Heart right ventricle (tissue), 16 donors: ENCODE measurements around the gene MBNL2. TPM values are rescaled to one million over a fixed set of nuclear protein-coding genes. Genes with fewer than 3 reads are reported as not detected.

Experiments
- ATAC-seq, 8 donors: fragments of 200-7000 bp; cut with Tn5 transposase; one replicate each; pipeline ENCODE4 v1.9.1; 2020; ENCODE audit warnings: mild to moderate bottlenecking in 8 of 8, moderate library complexity in 8 of 8, moderate number of reproducible peaks in 1 of 8
- DNase-seq, 2 donors: peaks; one replicate each; pipeline ENCODE4 v3.0.0-alpha.2; 2020
- H3K27ac ChIP-seq, 10 donors: fragments of 200-600 bp; sonication (generic) in 2 of 10; one replicate each; pipeline versions ENCODE4 v1.5.0 to v1.8.0; 2020 to 2022; ENCODE audit warnings: mild to moderate bottlenecking in 3 of 10
- H3K27me3 ChIP-seq, 7 donors: fragments of 200-600 bp; one replicate each; pipeline ENCODE4 v1.8.0; 2021 to 2022; ENCODE audit warnings: mild to moderate bottlenecking in 2 of 7
- H3K36me3 ChIP-seq, 9 donors: fragments of 200-600 bp; sonication (generic) in 1 of 9; one replicate each; pipeline versions ENCODE4 v1.5.0 to v1.8.0; 2020 to 2022; ENCODE audit warnings: mild to moderate bottlenecking in 2 of 9
- H3K4me1 ChIP-seq, 9 donors: fragments of 200-600 bp; sonication (generic) in 1 of 9; one replicate each; pipeline versions ENCODE4 v1.5.0 to v1.8.0; 2020 to 2022; ENCODE audit warnings: mild to moderate bottlenecking in 4 of 9
- H3K4me3 ChIP-seq, 10 donors: fragments of 200-600 bp; sonication (generic) in 2 of 10; one replicate each; pipeline versions ENCODE4 v1.5.0 to v1.8.0; 2020 to 2022; ENCODE audit warnings: mild to moderate bottlenecking in 7 of 10, moderate library complexity in 2 of 10
- H3K9me3 ChIP-seq, 11 donors: fragments of 200-600 bp in 10 of 11; sonication (generic) in 2 of 11; one replicate each; pipeline versions ENCODE4 v1.5.0 to v1.8.0; 2013 to 2022; ENCODE audit warnings: mild to moderate bottlenecking in 2 of 11, control low read depth in 1 of 11, moderate library complexity in 1 of 11
- WGBS, 2 donors: extraction: QIAGEN DNeasy Blood & Tissue Kit; methylation state at CpG; one replicate each; pipeline ENCODE4 v1.1.7; 2013; ENCODE audit warnings: inconsistent platforms in 1 of 2; 5-methylcytosine and 5-hydroxymethylcytosine counted together
- intact Hi-C, 10 donors: fragments of 100-400 bp; cut with DNase I; formaldehyde crosslinking; loops; one replicate each; pipeline versions ENCODE4 v1.11.1 to v1.14.2; 2022
- polyA plus RNA-seq, 2 donors: library from polyadenylated mRNA; stranded (reverse); fragments of 200-250 nt; gene quantifications; one replicate each; pipeline ENCODE4 v1.2.3, GENCODE V29; 2013
- total RNA-seq, 10 donors: library from RNA; stranded (reverse); fragmentation: NEBNext Ultra II Directional in 3 of 10; extraction: Animal tissue kit (Norgen Biotek cat#: 25700) in 3 of 10; gene quantifications; one replicate each; pipeline versions ENCODE4 v1.2.1 to v1.2.4, GENCODE V29; 2021 to 2023
- TF ChIP-seq, protein P1 (sequence below), 9 donors: fragments of 200-600 bp; sonication (generic) in 2 of 9; IDR thresholded peaks; one replicate each; pipeline versions ENCODE4 v1.5.0 to v1.8.0; 2021 to 2022; ENCODE audit warnings: antibody characterized with exemption in 9 of 9, mild to moderate bottlenecking in 5 of 9, moderate library complexity in 1 of 9
- donor health status: Arrhythmogenic right ventricular cardiomyopathy.
- donor health status: ischemic (EF 13 %, LVEDD 7.1; RV severe dilation, severe dysfunction).
- donor health status: healthy with polysubstance abuse.
- donor health status: DM: no; HTN: yes; CAD: no.
- donor health status: DM: no; HTN: no; CAD: no.
- donor health status: ischemic (EF 25% LVEDD 6.9; RV normal size, moderate dysfunction).
- donor health status: ischemic (EF 25% LVEDD 5.7; RV mildly dilated, moderate dysfunction).
- donor health status: healthy.
- donor health status: DM: yes; HTN: yes; CAD: no.
- donor health status: Ischemic cardiomyopathy.
- donor health status: ischemic (EF 35%, LVEDD 5.7; RV mildly dilated, moderate dysfunction).
- donor health status: nonischemic (EF 11% LVEDD 7.7; RV severe dilation, severe dysfunction).
- donor health status: DM: yes; HTN: yes; CAD: no.
- donor health status: PGD.
- donor health status: ischemic (EF 29% LVEDD 5.4; RV normal size, mild dysfunction).
- donor health status: nonischemic (EF 23%, LVEDD 6.1; RV moderate dilation, normal function).

The MBNL2 gene
- total and polyA plus RNA-seq, 12 donors = 17.2 to 95.0 (median 83.2) TPM

DNA sequence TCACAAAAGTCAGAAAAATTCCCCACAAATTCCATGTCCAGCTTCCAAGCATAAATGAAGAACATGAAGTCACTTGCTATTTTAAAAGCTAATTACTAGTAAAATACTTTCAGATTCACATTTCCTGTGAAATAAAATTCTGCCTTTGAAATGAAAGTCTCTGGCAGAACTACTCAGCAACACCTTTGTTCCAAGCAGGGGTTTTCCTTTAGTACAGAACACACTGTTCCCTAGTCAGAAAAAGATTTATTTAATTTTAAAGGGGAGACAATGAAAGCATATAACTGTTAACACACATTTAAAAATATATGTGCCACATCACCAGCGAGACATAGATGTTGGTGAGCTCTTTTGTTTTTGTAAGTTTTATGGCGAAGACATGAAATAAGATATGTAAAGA, 185.4 kb downstream of the MBNL2 start:
- Histone ChIP-seq H3K27ac (peak overlapping the region; percentile 2 to 73 (median 62)), H3K4me1 (peaks cover 0 to 6% (median 0%) of the 10 kb centered on the region in 9 donors), H3K27me3 (no peaks in the 10 kb centered on the region), H3K36me3 (no peaks in the 10 kb centered on the region), H3K4me3 (no peak overlapping the region), H3K9me3 (no peaks in the 10 kb centered on the region)
- 77 to 79% methylated on average over 2 of the region's 2 CpGs for WGBS, 2 donors
- intact Hi-C loops = no loop called here
- DNase-seq (no peak), ATAC-seq (peak in 3 of 8 donors; percentile 51 to 87 (median 70))
- TF ChIP-seq, protein P1, sequence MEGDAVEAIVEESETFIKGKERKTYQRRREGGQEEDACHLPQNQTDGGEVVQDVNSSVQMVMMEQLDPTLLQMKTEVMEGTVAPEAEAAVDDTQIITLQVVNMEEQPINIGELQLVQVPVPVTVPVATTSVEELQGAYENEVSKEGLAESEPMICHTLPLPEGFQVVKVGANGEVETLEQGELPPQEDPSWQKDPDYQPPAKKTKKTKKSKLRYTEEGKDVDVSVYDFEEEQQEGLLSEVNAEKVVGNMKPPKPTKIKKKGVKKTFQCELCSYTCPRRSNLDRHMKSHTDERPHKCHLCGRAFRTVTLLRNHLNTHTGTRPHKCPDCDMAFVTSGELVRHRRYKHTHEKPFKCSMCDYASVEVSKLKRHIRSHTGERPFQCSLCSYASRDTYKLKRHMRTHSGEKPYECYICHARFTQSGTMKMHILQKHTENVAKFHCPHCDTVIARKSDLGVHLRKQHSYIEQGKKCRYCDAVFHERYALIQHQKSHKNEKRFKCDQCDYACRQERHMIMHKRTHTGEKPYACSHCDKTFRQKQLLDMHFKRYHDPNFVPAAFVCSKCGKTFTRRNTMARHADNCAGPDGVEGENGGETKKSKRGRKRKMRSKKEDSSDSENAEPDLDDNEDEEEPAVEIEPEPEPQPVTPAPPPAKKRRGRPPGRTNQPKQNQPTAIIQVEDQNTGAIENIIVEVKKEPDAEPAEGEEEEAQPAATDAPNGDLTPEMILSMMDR (IDR thresholded peaks at IDR 0.05) = no peak

DNA sequence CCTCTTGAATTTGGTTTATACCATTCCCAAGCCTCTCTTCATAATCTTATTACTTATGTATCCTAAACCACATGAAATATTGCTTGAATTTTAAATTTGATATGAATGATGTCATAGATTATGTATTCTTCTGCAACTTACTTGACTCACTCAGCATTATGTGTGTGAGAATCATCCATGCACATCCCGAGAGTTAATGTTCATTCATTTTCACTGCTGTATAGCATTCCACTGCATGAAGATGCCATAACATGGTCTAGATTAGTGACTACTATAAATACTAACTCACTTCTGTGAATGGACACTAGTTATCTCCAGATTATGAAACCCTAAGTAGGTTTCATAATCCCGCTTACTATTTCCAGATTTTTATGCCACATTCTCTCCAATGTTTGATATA, 186.8 kb downstream of the MBNL2 start:
- ATAC-seq (no peak), DNase-seq (no peak)
- Histone ChIP-seq H3K27ac (no peak overlapping the region), H3K9me3 (no peaks in the 10 kb centered on the region), H3K4me3 (no peak overlapping the region), H3K4me1 (peaks cover 0 to 17% (median 0%) of the 10 kb centered on the region in 9 donors), H3K27me3 (no peaks in the 10 kb centered on the region), H3K36me3 (no peaks in the 10 kb centered on the region)
- WGBS, 2 donors = 96% methylated on average over 2 of the region's 2 CpGs
- intact Hi-C loops = no loop called here
- TF ChIP-seq, protein P1 (IDR thresholded peaks at IDR 0.05) = no peak

DNA sequence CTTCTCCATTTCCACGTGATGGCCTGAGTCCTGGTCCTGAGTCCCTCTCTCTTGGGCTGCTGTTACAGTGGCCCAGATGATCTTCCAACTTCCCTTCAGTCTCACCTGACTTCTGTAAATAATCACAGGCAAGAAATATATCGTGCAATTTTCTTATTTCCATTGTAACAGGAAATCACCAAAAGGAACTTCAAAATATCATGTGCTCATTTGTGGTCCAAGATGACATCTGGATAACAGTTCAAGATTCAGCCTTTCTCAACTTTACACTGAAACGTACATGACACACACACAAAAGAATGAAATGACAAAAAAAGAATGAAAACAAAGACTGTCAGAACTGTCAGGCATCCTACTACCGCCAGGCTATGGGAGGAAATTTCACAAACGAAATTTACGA, 189.9 kb downstream of the MBNL2 start:
- DNase-seq (no peak), ATAC-seq (peak in 3 of 8 donors; percentile 45 to 77 (median 46))
- Histone ChIP-seq H3K4me3 (no peak overlapping the region), H3K4me1 (peaks cover 0 to 24% (median 4%) of the 10 kb centered on the region in 9 donors), H3K9me3 (no peaks in the 10 kb centered on the region), H3K27ac (peak overlapping the region in 1 of 10 donors; percentile 1), H3K36me3 (no peaks in the 10 kb centered on the region), H3K27me3 (no peaks in the 10 kb centered on the region)
- intact Hi-C loops = no loop called here
- TF ChIP-seq, protein P1 (IDR thresholded peaks at IDR 0.05) = no peak
- 56 to 76% methylated on average over 6 of the region's 6 CpGs for WGBS, 2 donors

DNA sequence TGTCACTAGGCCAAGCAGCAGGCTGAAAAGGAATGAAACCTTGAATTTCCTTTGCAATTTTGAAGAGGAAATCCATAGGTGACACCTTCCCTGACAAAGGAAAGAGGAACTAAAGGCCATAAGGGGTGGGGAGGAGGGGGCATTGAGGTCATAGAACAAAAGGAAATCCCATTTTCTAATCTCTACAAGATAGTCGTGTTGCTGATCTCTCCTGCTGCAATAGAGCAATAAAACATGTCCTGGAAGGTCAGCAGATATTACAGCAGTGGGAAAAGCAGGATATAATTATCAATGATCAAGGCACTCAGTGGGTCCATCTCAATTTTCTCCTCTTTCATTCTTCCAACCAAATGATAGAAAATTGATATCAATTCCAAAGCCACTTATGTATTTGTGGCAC, 191.6 kb downstream of the MBNL2 start:
- no peaks in the 10 kb centered on the region for H3K27me3 ChIP-seq
- TF ChIP-seq, protein P1 (IDR thresholded peaks at IDR 0.05) = no peak
- H3K4me1 ChIP-seq = peaks cover 0 to 24% (median 4%) of the 10 kb centered on the region in 9 donors
- no peak for DNase-seq
- ATAC-seq = peak in 2 of 8 donors; percentile 48 to 59
- H3K36me3 ChIP-seq = no peaks in the 10 kb centered on the region
- peak overlapping the region in 1 of 10 donors; percentile 41 for H3K27ac ChIP-seq
- H3K4me3 ChIP-seq = no peak overlapping the region
- no peaks in the 10 kb centered on the region for H3K9me3 ChIP-seq
- 25 to 31% methylated on average over 1 of the region's 1 CpG for WGBS, 2 donors
- intact Hi-C loops = no loop called here
